CD4-positive, alpha-beta T cell treated with Interleukin-15 for 4 hours (primary cell): ENCODE data around the gene RNF113B.

Experiments
- DNase-seq: peaks from one replicate; pipeline ENCODE4 v3.0.0-alpha.2; 2020; ENCODE audit warnings: low spot score

The RNF113B gene

DNA sequence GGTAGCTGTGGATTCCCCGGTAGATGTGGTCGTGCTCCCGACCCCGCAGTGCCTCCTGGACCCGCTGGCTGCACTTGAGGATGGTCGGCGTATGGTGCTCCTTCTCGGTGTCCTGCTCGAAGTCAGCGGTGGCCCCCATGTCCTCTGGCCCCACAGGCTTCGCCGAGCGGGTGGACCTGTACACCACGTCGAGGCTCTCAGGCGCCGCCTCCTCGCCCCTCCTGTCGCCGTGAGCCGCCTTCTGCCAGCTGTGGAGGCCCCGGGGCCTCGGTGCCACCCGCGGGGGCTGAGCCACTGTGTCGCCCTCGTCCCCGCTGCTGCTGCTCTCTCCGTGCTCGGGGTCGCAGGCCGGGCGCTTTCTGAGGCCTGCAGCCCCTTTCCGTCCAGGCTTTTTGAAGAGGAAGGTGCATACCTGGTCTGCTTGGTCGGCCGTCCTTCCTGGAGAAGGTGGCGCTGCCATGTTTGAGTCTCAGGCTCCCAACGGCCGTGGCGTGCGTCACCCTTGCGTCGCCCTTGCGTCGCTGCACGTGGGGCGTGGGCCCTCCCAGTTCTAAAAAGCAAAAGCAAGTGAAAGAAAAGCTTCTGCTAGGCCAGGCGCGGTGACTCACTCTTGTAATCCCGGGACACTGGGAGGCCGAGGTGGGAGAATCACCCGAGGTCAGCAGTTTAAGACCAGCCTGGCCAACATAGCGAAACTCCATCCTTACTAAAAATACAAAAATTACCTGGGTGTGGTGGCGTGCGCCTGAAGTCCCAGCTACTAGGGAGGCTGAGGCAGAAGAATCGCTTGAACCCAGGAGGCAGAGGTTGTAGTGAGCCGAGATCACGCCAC, at the start of gene RNF113B:
Gene RNF113B, minus strand, starts transcription at position 493 of the 832 bp plus-strand sequence. Its CDS starts 33 bp downstream, at position 460.
- DNase-seq: no peak

DNA sequence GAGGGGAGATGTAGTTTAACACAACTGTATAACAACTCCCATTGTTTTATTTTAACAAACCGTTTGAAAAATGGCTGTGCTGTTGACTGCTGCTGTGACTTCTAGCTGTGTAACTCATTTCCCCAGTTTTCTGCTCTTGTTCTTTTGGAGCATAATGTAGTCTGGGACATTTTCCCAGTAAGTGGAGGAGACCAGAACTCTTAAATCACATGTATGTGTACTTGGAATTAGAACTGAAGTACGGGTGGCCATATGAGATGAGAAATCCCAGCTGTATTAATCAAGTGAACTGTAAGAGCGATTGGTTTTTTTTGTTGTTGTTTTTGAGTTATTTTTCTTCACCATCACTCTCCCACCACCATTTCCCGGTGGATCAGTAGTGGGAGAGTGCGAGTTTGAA, 49.4 kb upstream of the RNF113B start:
- no peak for DNase-seq

DNA sequence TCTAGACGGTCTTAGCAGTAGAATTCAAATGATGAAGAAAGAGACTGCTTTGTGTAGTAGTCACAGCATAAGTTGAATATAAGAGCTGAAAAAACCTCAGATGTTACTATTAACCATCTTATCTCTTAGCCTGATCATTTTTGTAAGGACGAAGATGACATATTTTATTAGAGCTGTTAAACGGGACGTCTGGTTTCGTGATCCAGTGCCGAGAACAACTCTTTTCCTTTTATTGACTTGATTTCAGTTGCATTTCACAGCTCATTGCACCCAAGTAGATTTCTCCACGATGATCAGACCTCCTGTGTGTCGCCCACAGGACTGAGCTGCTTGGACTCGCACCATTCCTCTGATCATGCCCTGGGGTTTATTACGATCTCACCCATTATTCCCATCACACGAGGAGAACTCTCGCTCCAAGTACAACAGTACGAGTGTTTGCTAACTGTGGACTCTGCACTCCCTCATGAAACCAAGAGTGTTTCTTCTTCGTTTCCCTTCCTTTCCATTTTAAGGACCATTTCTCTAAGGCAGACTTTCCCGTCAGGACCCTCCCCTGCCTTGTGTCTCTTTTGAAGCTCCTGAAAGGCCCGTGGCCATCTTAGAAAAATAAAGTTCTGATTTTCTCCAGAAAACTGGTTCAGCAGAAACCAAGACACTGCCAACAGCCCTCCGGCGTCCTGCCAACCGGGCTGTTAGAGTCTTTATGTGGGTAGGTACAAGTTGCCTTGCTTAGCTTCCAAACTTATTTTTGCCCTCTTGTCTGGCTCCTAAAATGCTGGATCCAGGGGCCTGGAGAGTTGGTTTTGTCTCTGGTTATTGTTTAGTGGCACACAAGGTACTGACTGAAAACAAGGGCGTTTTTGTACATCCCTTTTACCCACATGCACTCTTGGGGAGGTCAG, 48.2 kb upstream of the RNF113B start:
- DNase-seq: no peak

GRCh38 chr13:98224557-98224956, 47.5 kb upstream of the RNF113B start:
- no peak for DNase-seq

DNA sequence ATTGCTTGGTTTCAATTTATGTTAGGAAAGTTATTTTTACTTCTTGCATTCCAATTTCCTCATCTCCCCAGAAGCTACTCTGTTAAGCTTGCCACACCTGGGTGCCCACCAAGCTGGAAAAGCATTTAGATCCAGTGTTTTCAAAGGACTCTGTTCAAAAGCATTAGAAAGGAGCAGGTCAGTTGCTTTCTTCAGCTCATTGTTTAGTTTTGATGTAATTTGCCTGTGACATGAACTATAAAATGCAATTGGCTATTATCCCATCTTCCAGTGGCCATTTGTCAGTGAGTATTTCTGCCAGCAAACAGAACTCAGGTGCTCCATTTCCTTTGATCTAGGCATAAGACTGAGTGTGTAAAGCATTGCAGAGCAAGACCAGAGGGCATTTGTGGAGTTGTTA, 46.7 kb upstream of the RNF113B start:
- no peak for DNase-seq

DNA sequence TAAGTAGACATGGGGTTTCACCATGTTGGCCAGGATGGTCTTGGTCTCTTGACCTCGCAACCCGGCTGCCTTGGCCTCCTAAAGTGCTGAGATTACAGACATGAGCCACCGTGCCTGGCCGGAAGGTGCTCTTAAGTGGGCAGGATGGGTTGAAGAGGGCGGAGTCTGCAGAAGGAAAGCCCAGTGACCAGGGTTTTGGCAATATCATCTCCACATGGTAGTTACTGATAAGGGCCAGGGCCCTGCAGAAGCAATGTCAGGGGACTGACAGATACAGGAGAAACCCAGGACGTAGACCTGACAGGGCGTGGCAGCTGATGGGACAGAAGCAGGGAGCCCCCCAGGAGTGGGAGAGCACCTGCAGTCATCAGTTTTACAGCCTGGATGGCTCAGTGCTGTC, 45.7 kb upstream of the RNF113B start:
- DNase-seq: no peak

DNA sequence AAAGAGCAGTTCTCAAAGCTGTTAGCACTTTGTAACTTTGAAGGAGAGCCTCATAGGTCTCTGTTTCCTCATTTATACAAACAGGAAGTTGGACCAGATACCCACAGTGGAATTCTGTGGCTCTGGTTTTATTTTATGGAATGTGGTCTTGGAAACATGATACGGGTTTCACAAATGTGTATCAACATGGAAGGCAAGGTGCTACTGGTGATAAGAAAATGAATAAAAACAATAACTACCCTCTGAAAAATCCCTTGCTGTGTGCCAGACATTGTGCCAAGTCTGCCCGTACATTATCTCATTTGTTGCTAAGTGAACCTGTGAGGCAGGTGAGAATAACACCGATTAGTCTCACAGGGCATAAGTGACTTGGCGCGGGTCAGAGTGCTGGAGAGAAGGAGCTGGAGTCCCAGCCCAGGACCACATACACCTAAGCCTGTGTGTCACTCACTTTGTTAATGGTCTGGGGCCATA, 45.0 kb upstream of the RNF113B start:
- DNase-seq: no peak

DNA sequence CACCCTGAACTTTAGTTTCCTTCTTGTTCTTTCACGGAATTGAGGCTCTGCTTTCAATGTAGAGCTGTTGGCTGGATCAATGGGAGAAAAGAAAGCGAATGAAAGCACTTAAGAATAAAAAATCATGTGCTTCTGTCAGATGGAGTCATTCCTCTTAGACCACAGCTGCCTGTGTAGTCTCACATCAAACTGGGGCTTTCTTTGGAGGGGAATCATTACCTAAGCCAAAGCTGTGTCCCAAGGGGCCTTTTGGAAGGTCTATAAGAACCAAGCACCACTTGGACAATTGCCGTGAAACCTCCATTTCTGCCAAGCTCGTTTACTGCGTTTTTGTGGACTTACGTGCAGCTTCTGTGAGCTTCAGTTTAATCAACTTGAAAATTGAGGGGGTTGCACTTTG, 44.2 kb upstream of the RNF113B start:
- no peak for DNase-seq

- no peak for DNase-seq
Measured at GRCh38 chr13:98220271-98220791, 43.3 kb upstream of the RNF113B start.

DNA sequence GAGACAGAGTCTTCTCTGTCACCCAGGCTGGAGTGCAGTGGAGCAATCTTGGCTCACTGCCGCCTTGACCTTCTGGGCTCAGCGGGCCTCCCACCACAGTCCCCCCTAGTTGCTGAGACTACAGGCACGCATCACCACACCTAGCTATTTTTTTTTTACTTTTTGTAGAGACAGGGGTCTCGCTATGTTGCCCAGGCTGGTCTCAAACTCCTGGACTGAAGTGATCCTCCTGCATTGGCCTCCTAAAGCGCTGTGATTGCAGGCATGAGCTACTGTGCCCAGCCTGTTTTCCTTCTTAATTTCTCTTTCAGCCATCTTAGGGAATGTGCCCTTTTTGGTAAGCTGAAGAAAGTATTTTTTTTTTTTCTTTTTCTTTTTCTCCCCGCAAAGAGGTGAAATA, 42.6 kb upstream of the RNF113B start:
- DNase-seq: no peak

DNA sequence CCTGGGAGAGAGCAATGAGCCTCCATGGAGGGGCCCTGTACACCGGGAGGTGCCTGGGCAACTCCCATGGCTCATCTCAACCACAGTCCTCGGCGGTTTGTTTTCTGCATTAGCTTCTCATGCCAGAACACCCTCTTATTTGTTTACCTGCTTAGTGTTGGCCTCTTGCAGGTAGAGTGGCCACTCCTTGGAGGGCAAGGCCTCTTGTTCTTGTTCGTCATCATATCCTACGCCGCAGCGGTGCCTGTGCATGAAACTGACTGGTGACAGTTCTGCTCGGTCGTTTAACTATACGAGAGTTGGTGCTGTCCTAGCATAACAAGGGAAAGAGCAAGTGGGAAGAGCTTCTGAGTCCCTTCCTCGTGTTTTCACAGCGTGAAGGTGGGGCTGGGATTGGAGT, 40.5 kb upstream of the RNF113B start:
- no peak for DNase-seq

GRCh38 chr13:98216711-98217285, 39.7 kb upstream of the RNF113B start:
- no peak for DNase-seq

DNA sequence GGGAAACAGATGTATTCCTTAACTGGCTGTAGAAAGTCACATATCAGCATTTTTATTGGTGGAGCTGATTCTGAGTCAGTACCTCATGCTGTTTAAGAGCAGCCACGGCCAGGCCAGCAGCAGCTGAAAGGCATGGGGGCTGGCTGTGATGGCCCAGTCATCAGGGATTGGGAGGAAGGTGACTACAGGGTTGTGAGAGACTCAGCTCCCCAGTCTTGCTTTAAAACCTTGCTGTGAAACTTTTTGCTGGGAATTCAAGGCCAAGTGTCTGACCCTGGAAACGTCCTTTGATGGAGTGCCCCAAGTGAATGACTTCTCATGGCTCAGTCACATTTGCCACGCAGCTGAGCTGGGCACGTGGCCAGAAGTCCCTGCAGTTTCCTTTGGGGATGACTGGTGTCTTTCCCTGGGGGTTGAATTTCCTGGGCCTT, 39.1 kb upstream of the RNF113B start:
- DNase-seq: no peak

DNA sequence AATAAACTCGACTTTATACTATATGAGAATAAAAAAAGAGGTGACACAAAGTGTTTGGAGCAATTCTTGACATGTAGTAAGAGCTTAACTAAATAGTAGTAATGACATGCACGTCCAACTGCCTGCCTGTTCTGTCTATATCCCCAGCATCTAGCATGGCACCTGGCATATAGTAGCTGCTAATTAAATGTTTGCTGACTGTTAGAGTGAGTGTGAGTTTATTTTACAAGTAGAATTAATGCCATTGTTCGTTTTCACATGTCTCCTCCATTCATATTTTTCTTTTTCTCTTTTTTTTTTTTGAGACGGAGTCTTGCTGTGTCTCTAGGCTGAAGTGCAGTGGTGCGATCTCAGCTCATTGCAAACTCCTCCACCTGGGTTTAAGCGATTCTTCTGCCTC, 38.4 kb upstream of the RNF113B start:
- no peak for DNase-seq

DNA sequence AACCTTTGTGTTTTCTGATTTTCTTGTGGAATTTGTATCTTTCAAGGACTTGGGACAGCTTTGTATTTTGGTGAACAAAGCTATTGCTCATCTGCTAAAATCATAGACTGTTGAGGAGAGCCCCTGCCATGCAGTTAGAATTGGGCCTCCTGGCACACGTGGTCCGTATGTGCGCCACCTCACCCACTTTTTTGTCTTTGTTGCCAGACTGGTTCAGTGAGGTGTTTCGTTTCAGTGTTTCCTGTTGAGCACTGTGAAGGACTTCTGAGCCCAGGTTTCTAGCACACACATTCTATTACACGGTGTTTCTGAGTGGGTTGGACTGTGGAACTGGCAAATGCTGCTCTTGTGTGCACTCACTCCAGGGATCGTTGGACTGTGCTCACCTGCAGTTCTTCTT, 37.6 kb upstream of the RNF113B start:
- no peak for DNase-seq

- DNase-seq: no peak
Measured at GRCh38 chr13:98214008-98214643, 37.1 kb upstream of the RNF113B start.

- DNase-seq: no peak
Measured at GRCh38 chr13:98213354-98213753, 36.3 kb upstream of the RNF113B start.

- no peak for DNase-seq
Measured at GRCh38 chr13:98212763-98213162, 35.7 kb upstream of the RNF113B start.

DNA sequence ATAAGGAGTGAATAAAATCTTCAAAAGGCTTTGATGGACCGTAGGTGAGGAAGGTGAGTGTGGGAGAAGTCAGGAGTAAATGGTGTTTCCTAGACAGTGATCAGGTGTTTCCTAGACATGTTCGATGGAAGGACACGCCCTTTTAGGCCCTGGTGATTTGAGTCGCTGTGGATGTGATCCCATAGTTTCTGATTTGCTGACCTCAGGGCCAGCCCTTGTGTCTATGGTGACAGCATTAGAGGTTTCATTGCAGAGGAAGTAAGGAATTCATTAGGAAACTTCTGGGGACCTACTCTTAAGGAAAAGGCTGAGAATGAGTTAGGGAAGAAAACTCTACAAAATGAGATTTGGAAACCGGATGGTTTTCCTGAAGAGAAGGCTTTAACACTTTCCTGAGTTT, 31.5 kb upstream of the RNF113B start:
- no peak for DNase-seq

GRCh38 chr13:98207416-98207815, 30.3 kb upstream of the RNF113B start:
- no peak for DNase-seq

DNA sequence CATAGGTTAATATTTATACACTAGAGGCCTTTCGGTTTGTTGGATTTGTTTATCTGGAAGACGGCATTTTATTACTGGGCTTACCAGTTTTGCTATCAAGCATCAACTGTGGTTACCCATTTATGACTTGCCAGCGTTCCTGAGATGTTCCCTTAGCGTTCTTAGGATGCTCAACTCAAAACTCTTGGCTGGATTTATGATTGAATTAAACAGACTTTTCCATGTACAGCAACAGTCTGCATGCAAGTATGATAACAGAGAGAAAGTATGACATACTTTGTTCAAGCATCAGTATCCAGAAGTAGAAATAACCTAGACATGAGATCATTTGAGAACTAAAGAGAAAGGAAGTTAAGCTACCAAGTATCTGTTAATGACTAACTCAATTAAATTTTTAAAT, 29.9 kb upstream of the RNF113B start:
- DNase-seq: no peak

DNA sequence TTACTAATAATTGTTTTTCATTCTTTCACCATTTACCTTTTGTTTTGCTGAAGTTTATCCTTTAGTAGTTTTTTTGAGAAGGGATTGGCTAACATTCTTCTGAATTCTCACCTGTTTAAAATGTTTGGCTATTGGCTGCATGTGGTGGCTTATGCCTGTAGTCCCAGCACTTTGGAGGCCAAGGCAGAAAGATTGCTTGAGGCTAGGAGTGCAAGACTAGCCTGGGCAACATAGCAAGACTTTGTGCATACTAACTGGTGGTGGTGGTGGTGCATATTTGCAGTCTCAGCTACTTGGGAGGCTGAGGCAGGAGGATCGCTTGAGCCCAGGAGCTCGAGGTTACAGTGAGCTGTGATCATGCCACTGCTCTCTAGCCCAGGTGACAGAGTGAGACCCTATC, 27.5 kb upstream of the RNF113B start:
- no peak for DNase-seq
